Activated B cell treated with CpG ODN at 0.5 μM for 24 hours (primary cell): Measurements from ENCODE around the gene GLS2. TPM values are rescaled to one million over a fixed set of nuclear protein-coding genes. Genes with fewer than 3 reads are reported as not detected.
A peak's percentile ranks its signal among the peaks of the same experiment; 100 is the strongest.

Source experiments
- ATAC-seq: fragments of 200-7000 bp; cut with Tn5 transposase; one replicate; pipeline ENCODE4 v1.10.0; 2021; ENCODE audit warnings: low read depth, mild to moderate bottlenecking, moderate library complexity
- CTCF ChIA-PET: fragments of 350-600 bp; sonication (Branson Sonifier 250); formaldehyde crosslinking; loops from one replicate; lab custom pipeline; 2021; ENCODE audit warnings: antibody characterized with exemption; lab: Charles Lee
- POLR2A ChIA-PET: fragments of 350-600 bp; sonication (Branson Sonifier 250); formaldehyde crosslinking; loops from one replicate; lab custom pipeline; 2021; ENCODE audit warnings: antibody characterized with exemption; lab: Charles Lee
- DNase-seq: peaks from one replicate; pipeline ENCODE4 v3.0.0; 2022
- H3K27ac Mint-ChIP-seq: one replicate; pipeline ENCODE4 v1.8.0; 2020; ENCODE audit warnings: mixed read lengths
- H3K27me3 Mint-ChIP-seq: one replicate; pipeline ENCODE4 v1.8.0; 2021; ENCODE audit warnings: mixed read lengths
- H3K36me3 Mint-ChIP-seq: one replicate; pipeline ENCODE4 v1.8.0; 2021; ENCODE audit warnings: low read depth, mixed read lengths
- H3K4me1 Mint-ChIP-seq: one replicate; pipeline ENCODE4 v1.8.0; 2021; ENCODE audit warnings: mixed read lengths
- H3K4me3 Mint-ChIP-seq: one replicate; pipeline ENCODE4 v1.8.0; 2020; ENCODE audit warnings: mild to moderate bottlenecking, mixed read lengths
- H3K9me3 Mint-ChIP-seq: one replicate; pipeline ENCODE4 v1.8.0; 2020; ENCODE audit warnings: mixed read lengths
- intact Hi-C: fragments of 100-400 bp; cut with micrococcal nuclease; formaldehyde crosslinking; loops from one replicate; pipeline ENCODE4 v1.15.1; 2024
- total RNA-seq: library from RNA; stranded (reverse); gene quantifications from 2 replicates; pipeline ENCODE4 v1.2.3, GENCODE V29; 2022
- TF ChIP-seq, protein P1 (sequence below): fragments of 200-600 bp; IDR thresholded peaks from one replicate; pipeline ENCODE4 v1.8.0; 2022; ENCODE audit warnings: antibody characterized with exemption, mild to moderate bottlenecking

The GLS2 gene
- total RNA-seq, 1 donor from 2014 or later: 3.5 TPM

DNA sequence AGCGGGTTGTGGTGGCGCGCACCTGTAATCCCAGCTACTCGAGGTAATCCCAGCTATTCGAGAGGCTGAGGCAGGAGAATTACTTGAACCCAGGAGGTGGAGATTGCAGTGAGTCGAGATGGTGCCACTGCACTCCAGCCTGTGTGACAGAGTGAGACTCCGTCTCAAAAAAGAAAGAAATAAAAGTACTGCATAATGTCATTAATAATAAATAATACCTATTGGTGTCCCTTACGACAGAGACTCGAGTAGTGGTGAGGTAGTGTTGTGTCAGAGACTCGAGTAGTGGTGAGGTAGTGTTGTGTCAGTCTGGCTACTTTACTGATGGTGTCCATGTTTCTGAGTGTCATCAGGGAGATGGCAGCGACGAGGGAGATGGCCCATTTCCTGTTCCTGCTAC lies 1.3 kb downstream of the GLS2 start:
- DNase-seq: no peak
- intact Hi-C loops: no loop called here
- Mint-ChIP-seq H3K27me3 (peaks cover 12% of the 10 kb centered on the region), H3K9me3 (no peaks in the 10 kb centered on the region), H3K27ac (no peak overlapping the region), H3K36me3 (peaks cover 3% of the 10 kb centered on the region), H3K4me3 (peak overlapping the region; percentile 92), H3K4me1 (peaks cover 17% of the 10 kb centered on the region)
- no peak for ATAC-seq
- CTCF ChIA-PET: no interaction called here
- TF ChIP-seq, protein P1, sequence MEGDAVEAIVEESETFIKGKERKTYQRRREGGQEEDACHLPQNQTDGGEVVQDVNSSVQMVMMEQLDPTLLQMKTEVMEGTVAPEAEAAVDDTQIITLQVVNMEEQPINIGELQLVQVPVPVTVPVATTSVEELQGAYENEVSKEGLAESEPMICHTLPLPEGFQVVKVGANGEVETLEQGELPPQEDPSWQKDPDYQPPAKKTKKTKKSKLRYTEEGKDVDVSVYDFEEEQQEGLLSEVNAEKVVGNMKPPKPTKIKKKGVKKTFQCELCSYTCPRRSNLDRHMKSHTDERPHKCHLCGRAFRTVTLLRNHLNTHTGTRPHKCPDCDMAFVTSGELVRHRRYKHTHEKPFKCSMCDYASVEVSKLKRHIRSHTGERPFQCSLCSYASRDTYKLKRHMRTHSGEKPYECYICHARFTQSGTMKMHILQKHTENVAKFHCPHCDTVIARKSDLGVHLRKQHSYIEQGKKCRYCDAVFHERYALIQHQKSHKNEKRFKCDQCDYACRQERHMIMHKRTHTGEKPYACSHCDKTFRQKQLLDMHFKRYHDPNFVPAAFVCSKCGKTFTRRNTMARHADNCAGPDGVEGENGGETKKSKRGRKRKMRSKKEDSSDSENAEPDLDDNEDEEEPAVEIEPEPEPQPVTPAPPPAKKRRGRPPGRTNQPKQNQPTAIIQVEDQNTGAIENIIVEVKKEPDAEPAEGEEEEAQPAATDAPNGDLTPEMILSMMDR: no peak
- POLR2A ChIA-PET: no interaction called here

DNA sequence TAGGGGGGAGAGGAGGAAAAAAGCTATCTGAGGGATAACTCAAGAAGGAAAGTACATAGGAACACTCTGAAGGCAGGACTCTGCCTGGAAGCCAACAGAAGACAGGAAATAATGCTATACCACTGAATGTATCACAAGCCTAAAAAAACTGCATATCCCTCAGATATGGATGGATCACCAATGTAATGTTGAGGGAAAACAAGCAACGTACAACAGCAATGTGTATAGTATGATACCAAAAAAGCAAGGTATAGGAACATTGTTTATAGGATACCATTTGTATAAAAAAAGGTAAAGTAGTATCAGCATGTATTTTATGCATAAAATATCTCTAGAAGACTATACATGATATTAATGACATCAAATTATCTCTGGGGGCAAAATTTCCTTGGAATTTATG lies 3.4 kb downstream of the GLS2 start:
- intact Hi-C loops: no loop called here
- no peak for ATAC-seq
- Mint-ChIP-seq H3K4me3 (no peak overlapping the region), H3K9me3 (no peaks in the 10 kb centered on the region), H3K27ac (no peak overlapping the region), H3K4me1 (peaks cover 27% of the 10 kb centered on the region), H3K36me3 (peaks cover 3% of the 10 kb centered on the region), H3K27me3 (peaks cover 4% of the 10 kb centered on the region)
- DNase-seq: no peak
- TF ChIP-seq, protein P1: no peak
- POLR2A ChIA-PET: interaction anchor here (0.7 to 1.2 kb wide), 2 partner anchors 14 to 516 kb away, joined by 3 read pairs; no protein-coding TSS in a partner anchor
- CTCF ChIA-PET: interaction anchor here (1.1 kb wide), 1 partner anchor 11 kb away, joined by 4 read pairs; no protein-coding TSS in a partner anchor

- TF ChIP-seq, protein P1: no peak
- no peaks in the 10 kb centered on the region for H3K27me3 Mint-ChIP-seq
- H3K9me3 Mint-ChIP-seq: no peaks in the 10 kb centered on the region
- peaks cover 10% of the 10 kb centered on the region for H3K4me1 Mint-ChIP-seq
- ATAC-seq (no peak), DNase-seq (no peak)
- no peak overlapping the region for H3K4me3 Mint-ChIP-seq
- H3K36me3 Mint-ChIP-seq: no peaks in the 10 kb centered on the region
- intact Hi-C loops: no loop called here
- no peak overlapping the region for H3K27ac Mint-ChIP-seq
- CTCF ChIA-PET: no interaction called here
- POLR2A ChIA-PET: interaction anchor here (0.5 to 0.6 kb wide), 2 partner anchors 9 to 195 kb away, joined by 3 to 8 read pairs; partner anchors contain the start of gene GLS2
Observed at GRCh38 chr12:56479625-56480024, 8.3 kb downstream of the GLS2 start.

DNA sequence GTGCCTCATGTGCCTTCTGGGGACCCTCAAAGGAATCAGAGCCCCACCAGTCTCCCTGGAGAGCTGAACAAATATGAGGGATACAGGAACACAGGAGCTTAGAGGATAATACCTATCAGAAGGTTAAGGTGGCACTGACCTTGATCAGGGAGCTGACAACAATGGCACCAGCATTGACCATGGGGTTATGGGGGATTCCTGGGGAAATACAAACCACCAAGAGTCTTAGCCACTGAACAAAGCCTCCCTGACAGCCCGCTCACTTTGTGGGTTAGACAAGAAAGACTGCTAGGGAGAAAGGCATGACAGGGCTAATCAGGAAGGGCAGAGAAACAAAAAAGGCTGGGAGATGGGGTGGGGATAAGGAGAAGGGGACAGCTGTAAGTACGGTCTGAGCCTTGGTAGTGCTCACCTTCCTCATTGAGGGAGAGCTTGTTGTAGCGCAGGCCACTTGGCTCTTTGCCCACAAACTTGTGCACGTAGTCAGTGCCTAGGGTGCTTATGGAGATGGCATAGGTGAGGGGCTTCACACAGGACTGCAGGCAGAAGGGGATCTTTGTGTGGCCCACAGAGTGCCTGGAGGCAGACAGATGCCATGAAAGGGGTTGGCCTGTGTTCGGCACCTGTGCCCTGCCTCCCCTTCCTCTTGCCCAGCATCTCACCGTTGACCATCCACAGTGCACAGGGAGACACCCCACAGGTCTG lies 10.3 kb downstream of the GLS2 start:
- Mint-ChIP-seq H3K4me1 (peaks cover 10% of the 10 kb centered on the region), H3K4me3 (no peak overlapping the region), H3K27me3 (no peaks in the 10 kb centered on the region), H3K36me3 (peaks cover 9% of the 10 kb centered on the region), H3K9me3 (no peaks in the 10 kb centered on the region), H3K27ac (no peak overlapping the region)
- ATAC-seq (no peak), DNase-seq (no peak)
- intact Hi-C loops: no loop called here
- ChIA-PET POLR2A (no interaction called here), CTCF (no interaction called here)
- TF ChIP-seq, protein P1: no peak

- Mint-ChIP-seq H3K4me1 (peaks cover 11% of the 10 kb centered on the region), H3K9me3 (no peaks in the 10 kb centered on the region), H3K27ac (no peak overlapping the region), H3K27me3 (no peaks in the 10 kb centered on the region), H3K36me3 (peaks cover 10% of the 10 kb centered on the region), H3K4me3 (no peak overlapping the region)
- CTCF ChIA-PET: no interaction called here
- POLR2A ChIA-PET: interaction anchor here (0.7 kb wide), 1 partner anchor 11 kb away, joined by 6 read pairs; the partner anchor contains the start of gene GLS2
- TF ChIP-seq, protein P1: no peak
- DNase-seq (no peak), ATAC-seq (no peak)
- intact Hi-C loops: no loop called here
Observed at GRCh38 chr12:56476972-56477432, 11.0 kb downstream of the GLS2 start.
